HG03571 (cell line): Measurements from ENCODE around the gene PRKAR2B.
"Not testable (repeated sequence)": the region's sequence is repeated elsewhere in the genome, so short reads cannot be mapped to it uniquely, and the experiment has no call there.

Source experiments
- ATAC-seq: cut with Tn5 transposase; IDR thresholded peaks from one replicate; pipeline ENCODE4 v1.9.1; 2021; ENCODE audit not compliant: unreplicated experiment

Gene PRKAR2B

GRCh38 chr7:107026166-107026565, 18.3 kb upstream of the PRKAR2B start:
- no peak for ATAC-seq

GRCh38 chr7:107027208-107027607, 17.3 kb upstream of the PRKAR2B start:
- ATAC-seq: no peak

- ATAC-seq: no peak
Measured at GRCh38 chr7:107029061-107029763, 15.3 kb upstream of the PRKAR2B start.

- no peak for ATAC-seq
Measured at GRCh38 chr7:107029764-107030286, 14.7 kb upstream of the PRKAR2B start.

GRCh38 chr7:107032050-107032449, 12.5 kb upstream of the PRKAR2B start:
- no peak for ATAC-seq

- ATAC-seq: no peak
Measured at GRCh38 chr7:107032720-107033438, 11.6 kb upstream of the PRKAR2B start.

GRCh38 chr7:107034553-107034952, 10.0 kb upstream of the PRKAR2B start:
- ATAC-seq: no peak

- ATAC-seq: no peak
Measured at GRCh38 chr7:107035446-107035845, 9.1 kb upstream of the PRKAR2B start.

GRCh38 chr7:107036535-107036934, 8.0 kb upstream of the PRKAR2B start:
- no peak for ATAC-seq

GRCh38 chr7:107037717-107038603, 6.5 kb upstream of the PRKAR2B start:
- ATAC-seq: no peak

GRCh38 chr7:107039199-107039900, 5.2 kb upstream of the PRKAR2B start:
- no peak for ATAC-seq

- ATAC-seq: no peak
Measured at GRCh38 chr7:107041097-107041496, 3.4 kb upstream of the PRKAR2B start.

GRCh38 chr7:107041764-107042163, 2.7 kb upstream of the PRKAR2B start:
- ATAC-seq: not testable (repeated sequence)

GRCh38 chr7:107042326-107042910, 2.1 kb upstream of the PRKAR2B start:
- ATAC-seq: not testable (repeated sequence)

GRCh38 chr7:107043491-107043890, 1.0 kb upstream of the PRKAR2B start:
- no peak for ATAC-seq

- ATAC-seq: no peak
Measured at GRCh38 chr7:107043921-107044346, 571 bp upstream of the PRKAR2B start.

GRCh38 chr7:107045195-107045960, 873 bp downstream of the PRKAR2B start:
- no peak for ATAC-seq

GRCh38 chr7:107045980-107046379, 1.5 kb downstream of the PRKAR2B start:
- no peak for ATAC-seq

- ATAC-seq: no peak
Measured at GRCh38 chr7:107046491-107047259, 2.2 kb downstream of the PRKAR2B start.
